OCI-LY3 (cell line): ENCODE measurements around the gene CDH4.

Experiments used
- H2AFZ ChIP-seq: fragments of 200-600, 300-600 bp; shearing (Covaris generic); 2 replicates; pipeline ENCODE4 v1.6.0; 2014; ENCODE audit warnings: antibody characterized with exemption, low read depth, low read length
- H3K27ac ChIP-seq: fragments of 200-600, 300-600 bp; sonication (generic); 2 replicates; pipeline ENCODE4 v1.5.1; 2014; ENCODE audit warnings: mild to moderate bottlenecking, low read length, moderate library complexity, mixed read lengths
- H3K27me3 ChIP-seq: fragments of 200-600, 300-600 bp; sonication (generic); 2 replicates; pipeline ENCODE4 v1.6.1; 2014; ENCODE audit warnings: low read depth, low read length, mixed read lengths
- H3K36me3 ChIP-seq: fragments of 200-600, 300-600 bp; sonication (generic); replicated peaks from 2 replicates; pipeline ENCODE3; 2014; ENCODE audit warnings: low read depth, low read length, mixed read lengths
- H3K4me1 ChIP-seq: fragments of 300-600, 200-600 bp; sonication (generic); 2 replicates; pipeline ENCODE4 v1.6.1; 2014; ENCODE audit warnings: low read length, mixed read lengths
- H3K4me2 ChIP-seq: fragments of 200-600, 300-600 bp; sonication (generic); 2 replicates; pipeline ENCODE4 v1.6.1; 2014; ENCODE audit warnings: low read length, mixed read lengths
- H3K4me3 ChIP-seq: fragments of 300-600, 200-600 bp; sonication (generic); 2 replicates; pipeline ENCODE4 v1.5.1; 2014; ENCODE audit warnings: antibody characterized with exemption, mild to moderate bottlenecking, low read length, moderate library complexity
- H3K79me2 ChIP-seq: fragments of 300-600, 200-600 bp; shearing (Covaris generic); 2 replicates; pipeline ENCODE4 v1.6.1; 2014; ENCODE audit warnings: mild to moderate bottlenecking, low read length, mixed read lengths
- H3K9ac ChIP-seq: fragments of 300-600, 200-600 bp; shearing (Covaris generic); 2 replicates; pipeline ENCODE4 v1.6.0; 2014; ENCODE audit warnings: mild to moderate bottlenecking, low read length, moderate library complexity
- H3K9me3 ChIP-seq: fragments of 200-600, 300-600 bp; shearing (Covaris generic); 2 replicates; pipeline ENCODE4 v1.6.1; 2014; ENCODE audit warnings: low read length, mixed read lengths; ENCODE audit not compliant: insufficient read depth
- H4K20me1 ChIP-seq: fragments of 200-600, 300-600 bp; sonication (generic); 2 replicates; pipeline ENCODE4 v1.6.1; 2016; ENCODE audit warnings: low read length, mixed read lengths; ENCODE audit not compliant: insufficient read depth
- CTCF ChIP-seq: fragments of 200-600, 300-600 bp; sonication (generic); IDR thresholded peaks from 2 replicates; pipeline ENCODE4 v1.5.1; 2014; ENCODE audit warnings: antibody characterized with exemption, low read length, low read depth
- EZH2phosphoT487 ChIP-seq: fragments of 200-600 bp; shearing (Covaris generic); IDR thresholded peaks from 2 replicates; pipeline ENCODE4 v1.6.1; 2018; ENCODE audit warnings: antibody characterized with exemption, mixed run types, low read depth

The CDH4 gene

GRCh38 chr20:61731363-61732181, 479.5 kb downstream of the CDH4 start:
- H3K36me3 ChIP-seq, result no peaks in the 10 kb centered on the region
- H4K20me1 ChIP-seq, result no peaks in the 10 kb centered on the region
- no peaks in the 10 kb centered on the region for H3K4me1 ChIP-seq
- no peak for TF ChIP-seq CTCF
- no peak for TF ChIP-seq EZH2phosphoT487
- no peak overlapping the region for H2AFZ ChIP-seq
- H3K27me3 ChIP-seq, result no peaks in the 10 kb centered on the region
- no peak overlapping the region for H3K4me3 ChIP-seq
- no peaks in the 10 kb centered on the region for H3K79me2 ChIP-seq
- no peak overlapping the region for H3K27ac ChIP-seq
- H3K4me2 ChIP-seq, result no peak overlapping the region
- no peaks in the 10 kb centered on the region for H3K9me3 ChIP-seq
- H3K9ac ChIP-seq, result no peak overlapping the region

DNA sequence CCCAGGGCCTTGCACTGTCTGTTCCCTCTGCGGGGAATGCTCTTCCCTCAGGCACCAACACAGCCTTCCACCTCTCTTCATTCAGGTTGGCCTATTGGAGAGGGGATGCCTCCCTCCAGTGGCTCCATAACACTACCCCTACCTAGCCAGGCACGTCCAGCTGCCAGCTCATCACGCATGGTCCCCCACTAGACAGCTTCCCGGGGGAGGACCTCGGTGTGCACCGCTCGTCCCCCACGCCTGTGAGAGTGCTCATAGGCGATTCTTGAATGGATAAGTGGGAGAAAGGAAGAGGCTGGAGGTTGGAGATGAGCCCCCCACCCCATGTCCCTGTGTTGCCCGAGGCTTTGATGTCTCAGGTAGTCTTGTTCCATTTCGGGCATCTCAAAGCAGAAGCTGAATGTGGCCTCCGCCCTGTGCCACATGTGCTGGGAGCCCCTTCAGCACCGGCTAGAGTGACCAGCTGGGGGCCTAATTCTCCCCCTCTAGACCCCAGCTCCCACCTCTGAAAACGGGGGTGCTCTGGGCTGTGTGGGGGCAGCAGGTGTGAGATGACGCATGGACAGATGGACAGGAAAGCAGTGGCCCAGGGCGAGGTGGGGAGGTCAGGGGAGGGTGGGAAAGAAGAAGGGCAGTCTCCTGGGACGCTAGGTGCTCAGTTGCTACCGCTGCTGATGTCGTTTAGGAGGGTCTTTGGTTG, 480.6 kb downstream of the CDH4 start:
- Histone ChIP-seq H3K4me3 (no peak overlapping the region), H3K4me1 (no peaks in the 10 kb centered on the region), H3K36me3 (no peaks in the 10 kb centered on the region), H3K9ac (no peak overlapping the region), H2AFZ (no peak overlapping the region), H3K79me2 (no peaks in the 10 kb centered on the region), H3K9me3 (no peaks in the 10 kb centered on the region), H3K27me3 (no peaks in the 10 kb centered on the region), H3K4me2 (no peak overlapping the region), H3K27ac (no peak overlapping the region), H4K20me1 (no peaks in the 10 kb centered on the region)
- no peak for TF ChIP-seq CTCF
- TF ChIP-seq EZH2phosphoT487, result no peak

- H3K27ac ChIP-seq, result no peak overlapping the region
- no peaks in the 10 kb centered on the region for H4K20me1 ChIP-seq
- no peak overlapping the region for H2AFZ ChIP-seq
- H3K36me3 ChIP-seq, result no peaks in the 10 kb centered on the region
- no peak overlapping the region for H3K9ac ChIP-seq
- H3K79me2 ChIP-seq, result no peaks in the 10 kb centered on the region
- TF ChIP-seq CTCF (no peak), EZH2phosphoT487 (no peak)
- no peak overlapping the region for H3K4me2 ChIP-seq
- H3K27me3 ChIP-seq, result no peaks in the 10 kb centered on the region
- H3K4me1 ChIP-seq, result no peaks in the 10 kb centered on the region
- no peak overlapping the region for H3K4me3 ChIP-seq
- H3K9me3 ChIP-seq, result no peaks in the 10 kb centered on the region
These were observed 481.2 kb downstream of the CDH4 start for GRCh38 chr20:61733216-61733615.

GRCh38 chr20:61733891-61734732, 482.1 kb downstream of the CDH4 start:
- Histone ChIP-seq H3K9me3 (no peaks in the 10 kb centered on the region), H3K36me3 (no peaks in the 10 kb centered on the region), H3K27ac (no peak overlapping the region), H3K79me2 (no peaks in the 10 kb centered on the region), H3K4me3 (no peak overlapping the region), H3K9ac (no peak overlapping the region), H3K4me2 (no peak overlapping the region), H3K4me1 (no peaks in the 10 kb centered on the region), H3K27me3 (no peaks in the 10 kb centered on the region), H2AFZ (no peak overlapping the region), H4K20me1 (no peaks in the 10 kb centered on the region)
- TF ChIP-seq CTCF, result no peak
- no peak for TF ChIP-seq EZH2phosphoT487
